PC-9 (cell line): Measurements from ENCODE around the gene MAGI2. TPM values are rescaled to one million over a fixed set of nuclear protein-coding genes. Genes with fewer than 3 reads are reported as not detected.

Source experiments
- BruUV-seq: library from RNA; stranded (reverse); fragments of 400-500 nt; replicated peaks from 2 replicates; lab custom pipeline; 2021; lab: Mats Ljungman, UMichigan
- CTCF ChIA-PET: fragments of 300-600 bp; sonication (Branson Sonifier 250); formaldehyde crosslinking; loops from one replicate; lab custom pipeline; 2022; ENCODE audit warnings: antibody characterized with exemption; lab: Charles Lee
- POLR2A ChIA-PET: fragments of 300-600 bp; sonication (Branson Sonifier 250); formaldehyde crosslinking; loops from one replicate; lab custom pipeline; 2022; ENCODE audit warnings: antibody characterized with exemption; ENCODE audit not compliant: unreplicated experiment; lab: Charles Lee
- DNase-seq, 2 experiments: peaks; one replicate each; pipeline versions ENCODE4 v3.0.0 to v3.0.0-alpha.2; 2015 to 2022; ENCODE audit warnings: mixed read lengths in 1 of 2
- H2AFZ ChIP-seq: fragments of 200-600 bp; sonication (generic); 2 replicates; pipeline ENCODE4 v1.8.1; 2017; ENCODE audit warnings: antibody characterized with exemption
- H3F3A ChIP-seq: fragments of 200-600 bp; sonication (generic); 2 replicates; pipeline ENCODE4 v1.8.1; 2017; ENCODE audit warnings: antibody characterized with exemption, mild to moderate bottlenecking, low read depth; ENCODE audit not compliant: insufficient read depth
- H3K27ac ChIP-seq: fragments of 200-600 bp; sonication (generic); 2 replicates; pipeline ENCODE4 v1.6.1; 2016; ENCODE audit warnings: mixed run types
- H3K27me3 ChIP-seq: fragments of 200-600 bp; sonication (generic); 2 replicates; pipeline ENCODE4 v1.6.1; 2016; ENCODE audit warnings: low read depth, mixed run types; ENCODE audit not compliant: insufficient read depth
- H3K36me3 ChIP-seq: fragments of 200-600 bp; sonication (generic); 2 replicates; pipeline ENCODE4 v1.6.1; 2016; ENCODE audit warnings: low read depth, mixed run types
- H3K4me1 ChIP-seq: fragments of 200-600 bp; sonication (generic); replicated peaks from 2 replicates; pipeline ENCODE4 v1.6.1; 2016; ENCODE audit warnings: mixed run types; ENCODE audit not compliant: insufficient read depth
- H3K4me2 ChIP-seq: fragments of 200-600 bp; sonication (generic); 2 replicates; pipeline ENCODE4 v1.6.1; 2017; ENCODE audit warnings: mixed run types
- H3K4me3 ChIP-seq: fragments of 200-600 bp; sonication (generic); 2 replicates; pipeline ENCODE4 v1.6.1; 2016; ENCODE audit warnings: mixed run types
- H3K79me2 ChIP-seq: fragments of 200-600 bp; sonication (generic); 2 replicates; pipeline ENCODE4 v1.6.1; 2017; ENCODE audit warnings: low read depth, mixed run types
- H3K9me2 ChIP-seq: fragments of 200-600 bp; sonication (generic); 2 replicates; pipeline ENCODE4 v1.8.1; 2017; ENCODE audit warnings: mild to moderate bottlenecking; ENCODE audit not compliant: insufficient read depth
- H3K9me3 ChIP-seq: fragments of 200-600 bp; sonication (generic); 2 replicates; pipeline ENCODE4 v1.8.1; 2016; ENCODE audit warnings: low read depth; ENCODE audit not compliant: insufficient read depth
- H4K20me1 ChIP-seq: fragments of 200-600 bp; sonication (generic); 2 replicates; pipeline ENCODE4 v1.8.1; 2017; ENCODE audit not compliant: insufficient read depth
- CTCF ChIP-seq: fragments of 200-600 bp; sonication (generic); conservative IDR thresholded peaks from 2 replicates; pipeline ENCODE4 v1.6.1; 2017; ENCODE audit warnings: mixed run types, antibody characterized with exemption, mild to moderate bottlenecking, moderate library complexity
- EZH2 ChIP-seq: fragments of 200-600 bp; sonication (generic); IDR thresholded peaks from 2 replicates; pipeline ENCODE4 v1.8.0; 2017; ENCODE audit warnings: antibody characterized with exemption, low read depth
- intact Hi-C: fragments of 100-400 bp; cut with micrococcal nuclease; formaldehyde crosslinking; loops from one replicate; pipeline ENCODE4 v1.10.0; 2022; ENCODE audit not compliant: unreplicated experiment
- total RNA-seq: library from RNA; stranded (reverse); gene quantifications from 2 replicates; pipeline ENCODE4 v1.2.3, GENCODE V29; 2021

Gene MAGI2
- total RNA-seq, 1 experiment from 2014 or later = 0.92 TPM

- TF ChIP-seq EZH2 (no peak), CTCF (no peak)
- Histone ChIP-seq H4K20me1 (no peaks in the 10 kb centered on the region), H3K4me3 (no peak overlapping the region), H3F3A (no peaks in the 10 kb centered on the region), H3K36me3 (no peaks in the 10 kb centered on the region), H3K4me1 (no peaks in the 10 kb centered on the region), H3K4me2 (no peak overlapping the region), H3K27ac (no peak overlapping the region), H3K79me2 (no peaks in the 10 kb centered on the region), H3K27me3 (no peaks in the 10 kb centered on the region), H3K9me2 (no peaks in the 10 kb centered on the region), H3K9me3 (no peaks in the 10 kb centered on the region), H2AFZ (no peak overlapping the region)
- intact Hi-C loops = no loop called here
- ChIA-PET CTCF (no interaction called here), POLR2A (no interaction called here)
- DNase-seq = no peak
- BruUV-seq = no TSS peak
These were observed 55.2 kb downstream of the MAGI2 start for GRCh38 chr7:79398138-79398749.

- Histone ChIP-seq H3K9me2 (no peaks in the 10 kb centered on the region), H3K36me3 (no peaks in the 10 kb centered on the region), H2AFZ (no peak overlapping the region), H4K20me1 (no peaks in the 10 kb centered on the region), H3K9me3 (no peaks in the 10 kb centered on the region; the same call in 1 of the 2 replicates), H3K4me3 (no peak overlapping the region), H3K4me1 (no peaks in the 10 kb centered on the region), H3K79me2 (no peaks in the 10 kb centered on the region), H3K4me2 (no peak overlapping the region), H3K27me3 (no peaks in the 10 kb centered on the region), H3K27ac (no peak overlapping the region), H3F3A (no peaks in the 10 kb centered on the region)
- BruUV-seq = no TSS peak
- intact Hi-C loops = no loop called here
- ChIA-PET POLR2A (no interaction called here), CTCF (no interaction called here)
- no peak for DNase-seq
- no peak for TF ChIP-seq CTCF
- no peak for TF ChIP-seq EZH2
These were observed 66.6 kb downstream of the MAGI2 start for GRCh38 chr7:79386688-79387422.

- Histone ChIP-seq H3K4me3 (no peak overlapping the region), H3K9me3 (no peaks in the 10 kb centered on the region; the same call in 1 of the 2 replicates), H3K27ac (no peak overlapping the region), H3K4me1 (no peaks in the 10 kb centered on the region), H3K27me3 (no peaks in the 10 kb centered on the region), H4K20me1 (no peaks in the 10 kb centered on the region), H3K36me3 (no peaks in the 10 kb centered on the region), H3K9me2 (no peaks in the 10 kb centered on the region), H3K4me2 (no peak overlapping the region), H3K79me2 (no peaks in the 10 kb centered on the region), H2AFZ (no peak overlapping the region), H3F3A (no peaks in the 10 kb centered on the region)
- TF ChIP-seq EZH2 (no peak), CTCF (no peak)
- POLR2A ChIA-PET = no interaction called here
- no TSS peak for BruUV-seq
- DNase-seq = no peak
- intact Hi-C loops = no loop called here
- CTCF ChIA-PET = no interaction called here
These were observed 71.5 kb downstream of the MAGI2 start for GRCh38 chr7:79381921-79382320.
